Prostate gland (tissue), 2 donors: ENCODE results near the gene SCYL2. TPM values are rescaled to one million over a fixed set of nuclear protein-coding genes. Genes with fewer than 3 reads are reported as not detected.
A peak's percentile ranks its signal among the peaks of the same experiment; 100 is the strongest.

Experiments used
- DNase-seq: peaks from one replicate; pipeline ENCODE4 v3.0.0-alpha.2; 2019; ENCODE audit warnings: low spot score
- H3K27ac ChIP-seq, 2 donors: fragments of 200-600 bp; sonication (generic); 2 replicates each; pipeline ENCODE4 v1.5.1; 2017 to 2019
- H3K27me3 ChIP-seq: fragments of 200-600 bp; sonication (generic); replicated peaks from 2 replicates; pipeline ENCODE4 v1.5.1; 2019; ENCODE audit not compliant: insufficient read depth
- H3K36me3 ChIP-seq, 2 donors: fragments of 200-600 bp; sonication (generic); 1 replicate in 1 of 2; 2 replicates in 1 of 2; pipeline versions ENCODE4 v1.5.1 to v1.8.1; 2017 to 2019
- H3K4me1 ChIP-seq: fragments of 200-600 bp; sonication (generic); replicated peaks from 2 replicates; pipeline ENCODE4 v1.5.1; 2019
- H3K4me3 ChIP-seq, 2 donors: fragments of 200-600 bp; sonication (generic); 2 replicates each; pipeline ENCODE4 v1.5.1; 2017 to 2019
- H3K9me3 ChIP-seq: fragments of 200-600 bp; sonication (generic); 2 replicates; pipeline ENCODE4 v1.5.1; 2017
- CTCF ChIP-seq, 4 experiments: fragments of 200-600 bp in 2 of 4; fragments of 450-650 bp in 2 of 4; sonication (generic) in 2 of 4; IDR thresholded peaks; 1 replicate in 3 of 4; 2 replicates in 1 of 4; pipeline ENCODE4 v1.5.1; 2016 to 2019; ENCODE audit warnings: antibody characterized with exemption in 4 of 4, mild to moderate bottlenecking in 2 of 4, moderate library complexity in 2 of 4
- POLR2A ChIP-seq: fragments of 450-650 bp; IDR thresholded peaks from one replicate; pipeline ENCODE4 v1.6.1; 2016; ENCODE audit warnings: antibody characterized with exemption, mild to moderate bottlenecking
- POLR2AphosphoS5 ChIP-seq: sonication (generic); formaldehyde crosslinking; IDR thresholded peaks from one replicate; pipeline ENCODE4 v1.6.1; 2017; ENCODE audit warnings: antibody characterized with exemption
- WGBS: methylation state at CpG from one replicate; pipeline ENCODE4 v1.1.5; 2018; 5-methylcytosine and 5-hydroxymethylcytosine counted together
- intact Hi-C: fragments of 100-400 bp; cut with DNase I; formaldehyde crosslinking; loops from one replicate; pipeline ENCODE4 v1.14.2; 2022
- total RNA-seq, 2 donors: library from RNA; depleted of rRNA; stranded (reverse); fragments of >200 nt; gene quantifications; one replicate each; pipeline ENCODE4 v1.1.0, GENCODE V29; 2016

SCYL2 gene
- total RNA-seq, 2 donors from 2014 or later = 54.4 to 63.7 TPM

DNA sequence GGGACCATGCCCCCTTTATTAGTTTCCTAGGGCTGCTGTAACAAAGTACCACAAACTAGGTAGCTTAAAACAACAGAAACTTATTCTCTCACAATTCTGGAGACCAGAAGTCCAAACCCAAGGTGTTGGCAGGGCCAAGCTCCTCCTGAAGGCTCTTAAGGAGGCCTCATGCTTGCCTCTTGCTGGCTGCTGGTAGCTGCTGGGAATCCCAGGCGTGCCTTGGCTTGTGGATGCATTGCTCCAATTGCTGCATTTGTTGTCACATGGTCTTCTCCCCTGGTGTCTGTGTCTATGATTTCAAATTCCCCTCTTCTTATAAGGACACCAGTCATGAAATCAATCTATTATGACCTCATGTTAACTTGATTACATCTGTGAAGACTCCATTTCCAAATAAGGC is 101.1 kb downstream of the SCYL2 start:
- no peak overlapping the region for H3K27ac ChIP-seq
- H3K4me1 ChIP-seq = no peaks in the 10 kb centered on the region
- DNase-seq = no peak
- H3K27me3 ChIP-seq = no peaks in the 10 kb centered on the region
- WGBS = 63% methylated on average over 1 of the region's 1 CpG
- H3K9me3 ChIP-seq = no peaks in the 10 kb centered on the region
- H3K36me3 ChIP-seq = no peaks in the 10 kb centered on the region
- H3K4me3 ChIP-seq = no peak overlapping the region
- intact Hi-C loops = no loop called here
- TF ChIP-seq POLR2A = no peak
- TF ChIP-seq POLR2AphosphoS5 = no peak
- no peak for TF ChIP-seq CTCF (IDR thresholded peaks at IDR 0.05)

- intact Hi-C loops = no loop called here
- no peaks in the 10 kb centered on the region for H3K4me1 ChIP-seq
- no peak overlapping the region for H3K4me3 ChIP-seq
- no peaks in the 10 kb centered on the region for H3K36me3 ChIP-seq
- DNase-seq = no peak
- no peak overlapping the region for H3K27ac ChIP-seq
- H3K27me3 ChIP-seq = no peaks in the 10 kb centered on the region
- no peaks in the 10 kb centered on the region for H3K9me3 ChIP-seq
- 61% methylated on average over 6 of the region's 6 CpGs for WGBS
- TF ChIP-seq POLR2AphosphoS5 (no peak), CTCF (IDR thresholded peaks at IDR 0.05) (no peak), POLR2A (no peak)
These were observed 104.2 kb downstream of the SCYL2 start for GRCh38 chr12:100371146-100371545.

GRCh38 chr12:100372853-100373640 is 106.1 kb downstream of the SCYL2 start:
- no peak for DNase-seq
- Histone ChIP-seq H3K27ac (no peak overlapping the region), H3K4me3 (no peak overlapping the region), H3K4me1 (no peaks in the 10 kb centered on the region), H3K27me3 (no peaks in the 10 kb centered on the region), H3K36me3 (no peaks in the 10 kb centered on the region), H3K9me3 (no peaks in the 10 kb centered on the region)
- WGBS = 38% methylated on average over 11 of the region's 11 CpGs
- intact Hi-C loops = no loop called here
- TF ChIP-seq POLR2A = no peak
- TF ChIP-seq CTCF (IDR thresholded peaks at IDR 0.05) = no peak
- no peak for TF ChIP-seq POLR2AphosphoS5

GRCh38 chr12:100375038-100375735 is 108.2 kb downstream of the SCYL2 start:
- WGBS = 42% methylated on average over 12 of the region's 12 CpGs
- TF ChIP-seq CTCF (IDR thresholded peaks at IDR 0.05) (no peak), POLR2A (no peak), POLR2AphosphoS5 (no peak)
- intact Hi-C loops = no loop called here

GRCh38 chr12:100376161-100376560 is 109.2 kb downstream of the SCYL2 start:
- Histone ChIP-seq H3K27ac (no peak overlapping the region), H3K27me3 (no peaks in the 10 kb centered on the region), H3K9me3 (no peaks in the 10 kb centered on the region), H3K36me3 (no peaks in the 10 kb centered on the region), H3K4me1 (no peaks in the 10 kb centered on the region), H3K4me3 (no peak overlapping the region)
- intact Hi-C loops = no loop called here
- 100% methylated on average over 1 of the region's 1 CpG for WGBS
- DNase-seq = no peak
- no peak for TF ChIP-seq CTCF (IDR thresholded peaks at IDR 0.05)
- TF ChIP-seq POLR2A = no peak
- no peak for TF ChIP-seq POLR2AphosphoS5

More at GRCh38 chr12:100375038-100375735, 108.2 kb downstream of the SCYL2 start:
- Histone ChIP-seq H3K27me3 (no peaks in the 10 kb centered on the region), H3K4me3 (no peak overlapping the region), H3K4me1 (no peaks in the 10 kb centered on the region), H3K9me3 (no peaks in the 10 kb centered on the region), H3K36me3 (no peaks in the 10 kb centered on the region), H3K27ac (no peak overlapping the region)
- DNase-seq = peak; percentile 8
